Neural crest cell (in vitro differentiated cells): Measurements from ENCODE around the gene GLIS1. TPM values are rescaled to one million over a fixed set of nuclear protein-coding genes. Genes with fewer than 3 reads are reported as not detected.

Experiments
- DNase-seq: peaks from one replicate; pipeline ENCODE4 v3.0.0; 2021; ENCODE audit warnings: low read depth, mixed read lengths, low spot score
- H3K27ac Mint-ChIP-seq: one replicate; pipeline ENCODE4 v1.8.0; 2021; ENCODE audit warnings: mild to moderate bottlenecking, mixed read lengths; ENCODE audit not compliant: unreplicated experiment
- H3K27me3 Mint-ChIP-seq: 2 replicates; pipeline ENCODE4 v1.8.0; 2021; ENCODE audit warnings: low read depth, mild to moderate bottlenecking, mixed read lengths
- H3K36me3 Mint-ChIP-seq: 2 replicates; pipeline ENCODE4 v1.8.0; 2021; ENCODE audit warnings: low read depth, mild to moderate bottlenecking, mixed read lengths
- H3K4me1 Mint-ChIP-seq: 2 replicates; pipeline ENCODE4 v1.8.0; 2021; ENCODE audit warnings: mixed read lengths
- H3K4me3 Mint-ChIP-seq: one replicate; pipeline ENCODE4 v1.8.0; 2021; ENCODE audit warnings: mild to moderate bottlenecking, mixed read lengths
- H3K9me3 Mint-ChIP-seq: 2 replicates; pipeline ENCODE4 v1.8.0; 2021; ENCODE audit warnings: mixed read lengths
- total RNA-seq: library from RNA; stranded (reverse); gene quantifications from 2 replicates; pipeline ENCODE4 v1.2.1, GENCODE V29; 2021
- TF ChIP-seq, protein P1 (sequence below): fragments of 200-600 bp; sonication (generic); conservative IDR thresholded peaks from 2 replicates; pipeline ENCODE4 v1.5.0; 2021; ENCODE audit warnings: antibody characterized with exemption, mild to moderate bottlenecking

The GLIS1 gene
- total RNA-seq, 1 donor from 2014 or later = not detected

DNA sequence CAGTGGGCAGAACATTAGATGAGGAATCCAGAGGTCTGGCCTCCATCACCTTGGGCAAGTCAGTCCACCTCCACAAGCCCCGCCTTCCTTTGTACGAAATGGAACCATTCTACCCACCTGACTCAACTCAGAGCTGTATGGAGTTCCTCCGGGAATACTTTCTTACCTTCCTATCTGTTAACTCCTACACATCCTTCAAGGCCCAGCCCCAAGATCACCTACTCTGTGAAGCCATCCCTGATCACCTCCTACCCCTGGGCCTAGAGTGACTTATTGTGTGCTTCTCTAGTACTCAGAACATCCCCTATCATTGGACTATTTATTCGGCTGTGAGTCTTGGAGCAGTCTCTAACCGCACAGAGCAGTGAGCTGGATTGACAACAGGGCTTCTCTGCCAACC is 66.7 kb downstream of the GLIS1 start:
- Mint-ChIP-seq H3K9me3 (no peaks in the 10 kb centered on the region), H3K27me3 (no peaks in the 10 kb centered on the region), H3K36me3 (no peaks in the 10 kb centered on the region), H3K4me1 (no peaks in the 10 kb centered on the region), H3K4me3 (no peak overlapping the region), H3K27ac (no peak overlapping the region)
- no peak for DNase-seq
- TF ChIP-seq, protein P1, sequence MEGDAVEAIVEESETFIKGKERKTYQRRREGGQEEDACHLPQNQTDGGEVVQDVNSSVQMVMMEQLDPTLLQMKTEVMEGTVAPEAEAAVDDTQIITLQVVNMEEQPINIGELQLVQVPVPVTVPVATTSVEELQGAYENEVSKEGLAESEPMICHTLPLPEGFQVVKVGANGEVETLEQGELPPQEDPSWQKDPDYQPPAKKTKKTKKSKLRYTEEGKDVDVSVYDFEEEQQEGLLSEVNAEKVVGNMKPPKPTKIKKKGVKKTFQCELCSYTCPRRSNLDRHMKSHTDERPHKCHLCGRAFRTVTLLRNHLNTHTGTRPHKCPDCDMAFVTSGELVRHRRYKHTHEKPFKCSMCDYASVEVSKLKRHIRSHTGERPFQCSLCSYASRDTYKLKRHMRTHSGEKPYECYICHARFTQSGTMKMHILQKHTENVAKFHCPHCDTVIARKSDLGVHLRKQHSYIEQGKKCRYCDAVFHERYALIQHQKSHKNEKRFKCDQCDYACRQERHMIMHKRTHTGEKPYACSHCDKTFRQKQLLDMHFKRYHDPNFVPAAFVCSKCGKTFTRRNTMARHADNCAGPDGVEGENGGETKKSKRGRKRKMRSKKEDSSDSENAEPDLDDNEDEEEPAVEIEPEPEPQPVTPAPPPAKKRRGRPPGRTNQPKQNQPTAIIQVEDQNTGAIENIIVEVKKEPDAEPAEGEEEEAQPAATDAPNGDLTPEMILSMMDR = no peak

DNA sequence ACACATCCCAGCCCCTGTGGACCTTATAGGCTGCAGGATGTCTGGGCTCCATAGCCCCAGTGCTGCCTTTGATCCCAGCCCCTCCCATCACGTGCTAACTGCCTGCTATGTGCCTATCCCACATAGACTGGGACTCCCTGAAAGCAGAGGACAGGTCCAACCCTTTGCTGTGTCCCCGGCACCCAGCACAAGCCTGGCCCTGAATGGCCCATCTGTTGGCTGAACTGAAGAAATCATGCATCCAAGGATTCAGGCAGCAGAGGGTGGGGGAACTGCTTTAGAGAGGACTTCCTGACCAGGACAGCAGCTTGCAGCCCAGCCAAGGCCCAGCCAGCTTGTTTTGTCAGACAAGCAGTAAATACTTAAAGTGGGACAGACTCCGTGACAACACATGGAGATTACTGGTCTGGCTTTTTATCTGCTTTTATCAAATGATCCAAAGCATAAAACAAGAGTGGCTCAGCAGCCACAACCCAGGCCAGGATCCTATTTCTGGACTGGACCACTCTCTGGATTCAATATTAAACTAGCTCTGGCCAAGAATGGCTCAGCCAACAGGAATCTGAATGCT is 69.3 kb downstream of the GLIS1 start:
- no peak for DNase-seq
- TF ChIP-seq, protein P1 = no peak
- H3K9me3 Mint-ChIP-seq = no peaks in the 10 kb centered on the region
- no peak overlapping the region for H3K4me3 Mint-ChIP-seq
- H3K27me3 Mint-ChIP-seq = no peaks in the 10 kb centered on the region
- H3K27ac Mint-ChIP-seq = no peak overlapping the region
- H3K36me3 Mint-ChIP-seq = no peaks in the 10 kb centered on the region
- H3K4me1 Mint-ChIP-seq = no peaks in the 10 kb centered on the region

DNA sequence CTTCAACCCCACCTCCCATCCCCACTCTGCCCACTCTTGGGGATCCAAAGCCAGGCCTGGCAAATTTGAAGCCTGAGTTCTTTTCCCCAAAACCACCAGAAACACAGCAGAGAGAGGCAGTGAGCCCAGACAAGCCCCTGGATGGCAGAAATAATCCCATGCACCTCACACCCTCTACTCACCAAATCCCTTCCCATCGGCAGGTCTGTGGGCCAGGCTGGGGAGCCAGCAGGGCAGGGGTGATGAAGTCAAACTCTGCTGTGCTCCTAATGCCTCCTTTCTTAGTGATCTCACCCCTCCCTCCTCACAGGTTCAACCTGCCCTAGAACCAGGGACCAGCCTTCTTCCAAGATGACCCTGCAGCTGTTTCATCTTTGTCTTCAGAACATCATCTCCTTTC is 72.4 kb downstream of the GLIS1 start:
- Mint-ChIP-seq H3K4me3 (no peak overlapping the region), H3K27me3 (no peaks in the 10 kb centered on the region), H3K4me1 (no peaks in the 10 kb centered on the region), H3K9me3 (no peaks in the 10 kb centered on the region), H3K36me3 (no peaks in the 10 kb centered on the region), H3K27ac (peak overlapping the region; percentile 28)
- DNase-seq = no peak
- TF ChIP-seq, protein P1 = no peak

DNA sequence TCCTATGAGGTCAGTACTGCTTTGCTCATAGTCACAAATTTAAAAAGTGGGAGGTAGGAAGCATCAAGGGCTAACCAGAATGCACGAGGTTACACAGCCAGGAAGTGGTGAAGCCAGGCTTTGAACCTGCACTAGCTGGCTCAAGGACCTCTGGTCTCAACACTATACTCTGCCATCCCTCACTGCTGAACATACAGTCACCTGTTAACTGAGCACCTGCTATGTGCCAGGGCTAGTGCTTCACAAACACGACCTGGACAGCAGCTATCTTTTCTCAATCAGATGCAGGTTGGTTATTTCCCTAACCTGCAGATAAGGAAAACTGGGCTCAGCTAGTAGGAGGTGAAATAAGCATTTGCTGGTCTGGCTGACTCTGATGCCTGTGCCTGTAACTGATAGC is 73.0 kb downstream of the GLIS1 start:
- H3K4me3 Mint-ChIP-seq = no peak overlapping the region
- TF ChIP-seq, protein P1 = no peak
- DNase-seq = no peak
- H3K4me1 Mint-ChIP-seq = no peaks in the 10 kb centered on the region
- H3K36me3 Mint-ChIP-seq = no peaks in the 10 kb centered on the region
- no peaks in the 10 kb centered on the region for H3K27me3 Mint-ChIP-seq
- no peak overlapping the region for H3K27ac Mint-ChIP-seq
- H3K9me3 Mint-ChIP-seq = no peaks in the 10 kb centered on the region

GRCh38 chr1:53663529-53664300 is 75.2 kb downstream of the GLIS1 start:
- Mint-ChIP-seq H3K36me3 (no peaks in the 10 kb centered on the region), H3K27ac (no peak overlapping the region)

More at GRCh38 chr1:53663529-53664300, 75.2 kb downstream of the GLIS1 start:
- H3K9me3 Mint-ChIP-seq = no peaks in the 10 kb centered on the region
- TF ChIP-seq, protein P1 = no peak
- no peak for DNase-seq
- H3K27me3 Mint-ChIP-seq = no peaks in the 10 kb centered on the region
- H3K4me1 Mint-ChIP-seq = no peaks in the 10 kb centered on the region
- no peak overlapping the region for H3K4me3 Mint-ChIP-seq
